Neuron (in vitro differentiated cells): Measurements from ENCODE around the gene CYTH1.

ENCODE experiments used
- H2AFZ ChIP-seq: one replicate; pipeline ENCODE4 v1.6.1; 2013; ENCODE audit warnings: low read depth, mild to moderate bottlenecking, inconsistent platforms, low read length, moderate library complexity
- H3K27me3 ChIP-seq: one replicate; pipeline ENCODE4 v1.6.1; 2013; ENCODE audit warnings: low read length; ENCODE audit not compliant: insufficient read depth
- H3K36me3 ChIP-seq: one replicate; pipeline ENCODE4 v1.6.1; 2013; ENCODE audit warnings: low read length; ENCODE audit not compliant: insufficient read depth
- H3K4me1 ChIP-seq: one replicate; pipeline ENCODE4 v1.6.1; 2013; ENCODE audit warnings: low read length; ENCODE audit not compliant: insufficient read depth
- H3K4me3 ChIP-seq: 2 replicates; pipeline ENCODE4 v1.5.1; 2013; ENCODE audit warnings: mild to moderate bottlenecking, low read length, moderate library complexity
- H3K9me3 ChIP-seq: one replicate; pipeline ENCODE4 v1.6.1; 2013; ENCODE audit warnings: low read length

The CYTH1 gene

DNA sequence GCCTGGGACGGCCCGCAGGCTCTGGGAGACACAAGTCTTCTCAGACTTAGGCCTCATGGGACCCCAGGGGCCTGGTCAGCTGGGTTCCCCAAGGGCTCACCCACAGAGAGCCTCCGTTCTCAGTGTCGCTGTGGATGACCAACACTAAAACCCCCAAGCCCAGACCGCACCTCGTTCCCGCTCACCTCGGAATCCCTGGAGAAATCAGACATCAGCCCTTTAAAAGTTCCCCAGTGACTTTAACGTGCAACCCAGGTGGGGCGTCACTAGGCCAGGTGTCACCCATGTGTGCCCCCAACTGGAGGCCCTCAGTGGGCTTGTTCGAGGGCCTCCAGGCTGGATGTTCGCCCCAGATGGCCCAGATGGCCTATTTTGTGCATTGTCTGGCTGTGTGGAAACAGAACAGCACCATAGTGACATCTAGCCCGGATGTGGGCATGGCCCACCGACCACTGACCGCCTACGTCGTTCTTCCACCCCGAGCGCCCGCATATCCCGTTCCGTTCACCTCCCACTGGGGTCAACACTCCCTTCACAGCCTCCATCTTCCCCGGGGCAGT, 152.6 kb downstream of the CYTH1 start:
- no peaks in the 10 kb centered on the region for H3K27me3 ChIP-seq
- no peak overlapping the region for H3K4me3 ChIP-seq
- H3K9me3 ChIP-seq = no peaks in the 10 kb centered on the region
- H3K4me1 ChIP-seq = no peaks in the 10 kb centered on the region
- H2AFZ ChIP-seq = no peak overlapping the region
- no peaks in the 10 kb centered on the region for H3K36me3 ChIP-seq

DNA sequence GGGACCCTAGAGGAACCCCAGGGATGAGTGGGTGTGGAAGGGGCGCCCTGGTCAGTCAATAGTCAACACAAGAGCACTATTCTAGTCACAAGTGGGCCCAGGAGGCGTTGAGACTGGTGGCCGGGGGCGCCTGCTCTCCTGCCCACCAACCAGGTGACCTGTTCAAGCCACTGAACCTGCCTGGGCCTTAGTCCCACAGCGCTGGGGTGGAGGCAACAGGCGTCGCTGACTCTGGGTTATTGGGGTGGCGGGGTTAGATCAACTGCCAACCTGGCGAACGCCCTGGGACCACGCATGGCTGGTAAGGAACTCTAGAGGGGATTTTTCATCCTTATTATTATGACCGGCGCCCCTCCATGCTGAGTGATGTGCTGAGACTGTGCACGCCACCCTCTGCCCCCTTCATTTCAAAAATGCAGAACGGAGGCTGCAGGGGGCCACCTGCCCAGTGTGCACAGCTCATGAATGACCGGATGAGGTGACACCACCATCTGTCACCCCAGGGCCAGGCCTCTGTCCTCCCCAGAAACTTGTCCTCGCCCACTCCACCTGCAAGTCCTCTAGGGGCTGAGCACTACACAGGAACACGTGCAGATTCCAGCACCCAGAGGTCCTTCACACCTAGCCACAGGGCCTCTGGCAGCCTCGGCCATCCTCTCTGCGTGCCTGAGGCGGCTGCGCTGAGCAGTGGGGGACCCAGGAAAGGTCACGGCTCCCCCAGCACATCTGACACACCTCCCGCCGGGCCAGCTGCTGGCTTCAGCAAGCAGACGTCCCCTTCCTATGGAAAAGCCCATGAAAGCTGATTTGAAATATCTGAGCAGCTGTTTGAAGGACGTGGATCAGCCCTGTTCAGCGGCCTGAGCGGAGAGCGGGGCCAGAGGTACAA, 153.3 kb downstream of the CYTH1 start:
- Histone ChIP-seq H2AFZ (no peak overlapping the region), H3K4me1 (no peaks in the 10 kb centered on the region), H3K9me3 (no peaks in the 10 kb centered on the region), H3K27me3 (no peaks in the 10 kb centered on the region), H3K36me3 (no peaks in the 10 kb centered on the region), H3K4me3 (no peak overlapping the region)

DNA sequence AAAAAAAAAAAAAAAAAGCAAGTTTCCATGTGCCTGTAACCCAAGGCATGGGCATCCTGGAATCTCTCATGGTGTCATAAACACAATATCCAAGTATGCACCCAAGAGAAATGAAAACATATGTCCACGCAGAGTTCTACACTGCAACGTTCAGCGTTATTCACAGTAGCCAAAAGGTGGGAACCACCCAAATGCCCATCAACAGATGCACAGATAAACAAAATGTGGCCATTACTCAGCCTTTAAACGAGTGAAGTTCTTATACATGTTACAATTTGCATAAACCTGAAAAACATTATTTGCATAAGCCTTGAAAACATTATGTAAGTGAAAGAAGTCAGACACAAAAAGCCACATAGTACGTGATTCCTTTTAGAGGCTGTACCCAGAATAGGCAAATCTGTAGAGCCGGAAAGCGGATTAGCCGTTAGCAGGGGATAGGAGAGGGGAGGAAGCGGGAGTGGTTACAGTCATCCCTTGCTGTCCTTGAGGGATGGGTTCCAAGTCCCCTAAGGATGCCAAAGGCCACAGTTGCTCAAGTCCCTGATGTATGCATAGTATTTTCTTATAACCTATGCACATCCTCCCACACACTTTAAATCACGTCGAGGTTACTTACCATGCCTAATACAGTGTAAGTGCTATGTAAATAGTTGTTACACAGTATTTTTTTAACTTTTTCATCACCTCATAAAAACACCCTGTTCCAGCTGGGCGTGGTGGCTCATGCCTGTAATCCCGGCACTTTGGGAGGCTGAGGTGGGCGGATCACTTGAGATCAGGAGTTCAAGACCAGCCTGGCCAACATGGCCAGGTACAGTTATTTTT, 157.5 kb downstream of the CYTH1 start:
- no peak overlapping the region for H2AFZ ChIP-seq
- H3K36me3 ChIP-seq = no peaks in the 10 kb centered on the region
- H3K9me3 ChIP-seq = no peaks in the 10 kb centered on the region
- H3K4me1 ChIP-seq = no peaks in the 10 kb centered on the region
- no peaks in the 10 kb centered on the region for H3K27me3 ChIP-seq
- H3K4me3 ChIP-seq = no peak overlapping the region
